Thyroid gland (tissue), 4 donors: Measurements from ENCODE around the gene ATP6V0D1.

Experiments used
- CTCF ChIP-seq, 6 experiments: fragments of 200-600 bp in 3 of 6; fragments of 450-650 bp in 3 of 6; sonication (generic) in 3 of 6; IDR thresholded peaks; one replicate each; pipeline ENCODE4 v1.5.1; 2016 to 2019; ENCODE audit warnings: antibody characterized with exemption in 6 of 6, mild to moderate bottlenecking in 2 of 6, inconsistent platforms in 1 of 6, moderate library complexity in 1 of 6
- POLR2A ChIP-seq, 2 donors: fragments of 450-650 bp; IDR thresholded peaks; one replicate each; pipeline ENCODE4 v1.6.1; 2017; ENCODE audit warnings: antibody characterized with exemption in 2 of 2, mild to moderate bottlenecking in 2 of 2, moderate library complexity in 1 of 2

DNA sequence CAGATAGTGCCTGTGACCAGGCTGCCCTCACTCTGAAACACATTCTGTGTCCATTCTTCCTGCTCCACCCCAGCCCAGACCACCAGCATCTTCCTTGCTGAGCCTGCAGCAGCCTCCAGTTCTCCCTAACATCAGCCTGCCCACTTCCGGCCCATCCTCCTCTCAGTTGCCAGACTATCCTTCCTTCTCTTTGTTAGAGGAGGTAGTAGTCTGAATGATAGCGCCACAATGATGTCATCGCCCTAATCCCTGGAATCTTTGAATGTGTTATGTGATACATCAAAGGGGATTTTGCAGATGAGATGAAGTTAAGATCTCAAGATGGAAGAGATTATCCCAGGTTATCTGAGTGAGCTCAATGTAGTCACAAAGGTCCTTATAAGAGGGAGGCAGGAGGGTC lies 61.5 kb downstream of the ATP6V0D1 start:
- TF ChIP-seq POLR2A (IDR thresholded peaks at IDR 0.05) (no peak), CTCF (IDR thresholded peaks at IDR 0.05) (no peak)
